GM12878 (cell line): ENCODE data around the gene NEXMIF.

ENCODE experiments used
- BHLHE40 ChIP-seq, 2 experiments: fragments of 450-650 bp in 1 of 2; IDR thresholded peaks; 2 replicates each; pipeline ENCODE4 v1.6.1; 2011 to 2017; ENCODE audit warnings: low read depth in 2 of 2, borderline replicate concordance in 1 of 2, improper control_type of control experiment in 1 of 2, low read length in 1 of 2, mild to moderate bottlenecking in 1 of 2
- CTCF ChIP-seq, 3 experiments: IDR thresholded peaks in 2 of 3; conservative IDR thresholded peaks in 1 of 3; 2 replicates each; pipeline ENCODE4 v1.5.1; 2011; ENCODE audit warnings: low read depth in 3 of 3, low read length in 3 of 3, mild to moderate bottlenecking in 3 of 3, control low read depth in 2 of 3, moderate library complexity in 2 of 3, inconsistent platforms in 1 of 3, mixed read lengths in 1 of 3; ENCODE audit not compliant: control insufficient read depth in 2 of 3, insufficient read depth in 1 of 3; ENCODE audit errors: extremely low read depth in 1 of 3
- EZH2 ChIP-seq: IDR thresholded peaks from 2 replicates; pipeline ENCODE4 v1.6.1; 2012; ENCODE audit warnings: low read depth, mild to moderate bottlenecking, control low read depth, inconsistent platforms, low read length, borderline replicate concordance; ENCODE audit not compliant: control insufficient read depth
- MTA3 ChIP-seq: IDR thresholded peaks from 2 replicates; pipeline ENCODE4 v1.6.1; 2012; ENCODE audit warnings: low read length, inconsistent platforms, borderline replicate concordance
- RAD21 ChIP-seq: IDR thresholded peaks from 2 replicates; pipeline ENCODE4 v1.6.1; 2011; ENCODE audit warnings: mild to moderate bottlenecking, low read depth, low read length, moderate library complexity; ENCODE audit not compliant: insufficient read depth
- RFX5 ChIP-seq: IDR thresholded peaks from 2 replicates; pipeline ENCODE4 v1.6.1; 2011; ENCODE audit warnings: low read depth, low read length, improper control_type of control experiment
- SKIL ChIP-seq: fragments of 450-650 bp; IDR thresholded peaks from 2 replicates; pipeline ENCODE4 v1.6.1; 2017; ENCODE audit warnings: mild to moderate bottlenecking, low read depth, inconsistent platforms; ENCODE audit not compliant: poor library complexity, severe bottlenecking
- TCF7 ChIP-seq: IDR thresholded peaks from 2 replicates; pipeline ENCODE4 v1.6.1; 2014; ENCODE audit warnings: antibody characterized with exemption, borderline replicate concordance
- ZBTB11 ChIP-seq: fragments of 450-650 bp; formaldehyde crosslinking; IDR thresholded peaks from 2 replicates; pipeline ENCODE4 v1.5.0; 2022; ENCODE audit warnings: mild to moderate bottlenecking, missing genetic modification characterization
- ZNF274 ChIP-seq: IDR thresholded peaks from one replicate; pipeline ENCODE4 v1.8.0; 2011; ENCODE audit not compliant: insufficient read length, insufficient read depth

- TF ChIP-seq CTCF (IDR thresholded peaks at IDR 0.05 in 2 of 3, conservative IDR thresholded peaks at IDR 0.05 in 1 of 3; ENCODE audit: control insufficient read depth in 2 of 3, extremely low read depth in 1 of 3, insufficient read depth in 1 of 3, low read depth in 3 of 3, low read length in 3 of 3) (no peak), RFX5 (no peak), ZBTB11 (CRISPR knock-in tag) (no peak), RAD21 (no peak), EZH2 (no peak), BHLHE40 (IDR thresholded peaks at IDR 0.05; ENCODE audit: borderline replicate concordance in 1 of 2, low read depth in 2 of 2, low read length in 1 of 2) (no peak), MTA3 (no peak), TCF7 (no peak), SKIL (no peak), ZNF274 (no peak)
Observed at GRCh38 chrX:74892561-74892960, 32.7 kb downstream of the NEXMIF start.
